Putamen (tissue), 1 donor: ENCODE measurements around the gene FOXM1.
"Not testable (repeated sequence)": the region's sequence is repeated elsewhere in the genome, so short reads cannot be mapped to it uniquely, and the experiment has no call there.

ENCODE experiments used
- DNase-seq: peaks from one replicate; pipeline ENCODE4 v3.0.0-alpha.2; 2016; ENCODE audit warnings: low spot score

FOXM1 gene

DNA sequence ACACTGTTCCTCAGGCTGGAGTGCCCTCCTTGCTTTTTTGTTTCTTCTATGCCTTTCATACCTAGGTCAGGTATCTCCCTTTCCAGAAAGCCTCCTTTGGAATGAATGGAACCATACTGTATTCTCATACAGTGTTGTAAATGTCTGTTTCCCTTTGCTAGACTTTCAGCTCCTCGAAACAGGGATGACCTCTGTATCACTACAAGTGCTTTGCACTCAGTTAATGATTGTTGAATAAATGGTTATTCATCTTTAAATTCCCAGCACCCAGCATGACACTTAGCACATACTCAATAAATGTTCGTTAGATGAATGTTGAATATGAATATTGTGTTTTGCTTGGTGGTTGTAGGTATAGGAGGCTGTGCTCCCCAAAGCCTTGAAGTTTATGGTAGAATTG, 7.8 kb upstream of the FOXM1 start:
- DNase-seq: no peak

DNA sequence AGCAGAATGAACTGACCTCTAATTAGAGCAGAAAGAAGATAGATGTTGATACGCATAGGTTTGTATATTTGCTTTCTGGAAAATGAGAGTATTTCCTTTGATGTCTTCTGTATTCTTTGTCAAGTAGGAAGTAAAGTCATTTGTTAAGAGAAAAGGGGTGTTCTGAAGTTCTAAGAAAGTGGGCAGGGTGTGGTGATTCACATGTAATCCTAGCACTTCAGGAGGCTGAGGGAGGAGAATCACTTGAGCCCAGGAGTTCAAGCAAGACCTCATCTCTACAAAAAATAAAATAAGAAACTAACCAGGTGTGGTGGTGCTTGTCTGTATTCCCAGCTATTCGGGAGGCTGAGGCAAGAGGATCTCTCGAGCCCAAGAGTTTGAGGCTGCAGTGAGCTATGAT, 2.9 kb upstream of the FOXM1 start:
- no peak for DNase-seq

DNA sequence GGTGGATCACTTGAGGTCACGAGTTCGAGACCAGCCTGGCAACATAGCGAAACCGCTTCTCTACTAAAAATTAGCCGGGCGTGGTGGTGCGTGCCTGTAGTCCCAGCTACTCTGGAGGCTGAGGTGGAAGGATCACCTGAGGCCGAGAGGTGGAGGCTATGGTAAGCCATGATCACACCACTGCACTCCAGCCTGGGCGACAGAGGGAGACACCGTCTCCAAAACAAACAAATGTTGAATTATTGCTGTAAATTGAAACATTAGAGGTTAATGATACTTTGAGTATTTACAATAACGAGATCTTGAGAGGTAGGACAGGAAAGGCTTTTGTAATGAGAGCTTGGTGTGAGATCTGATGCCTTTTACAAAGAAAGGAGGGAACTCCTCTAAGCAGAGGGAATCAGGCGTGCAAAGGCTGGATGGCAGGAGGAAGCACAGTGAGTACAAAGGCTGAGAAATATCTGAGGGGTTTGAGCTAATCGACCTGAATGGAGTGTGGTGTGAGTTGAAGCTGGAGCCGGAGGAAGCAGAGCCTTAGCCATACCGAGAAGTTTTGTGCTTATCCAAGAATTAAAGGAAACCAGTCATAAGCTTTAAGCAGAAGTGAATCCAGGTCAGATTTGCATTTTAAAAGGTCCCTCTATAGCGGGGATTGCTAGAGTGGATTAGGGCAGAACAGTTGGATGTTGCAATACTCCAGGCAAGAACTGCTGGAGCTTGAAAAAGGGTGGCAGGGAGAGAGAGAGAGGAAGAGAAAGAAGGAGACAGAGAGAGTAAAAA, 1.2 kb upstream of the FOXM1 start:
- DNase-seq: no peak

GRCh38 chr12:2876431-2877046, 435 bp downstream of the FOXM1 start:
- no peak for DNase-seq

DNA sequence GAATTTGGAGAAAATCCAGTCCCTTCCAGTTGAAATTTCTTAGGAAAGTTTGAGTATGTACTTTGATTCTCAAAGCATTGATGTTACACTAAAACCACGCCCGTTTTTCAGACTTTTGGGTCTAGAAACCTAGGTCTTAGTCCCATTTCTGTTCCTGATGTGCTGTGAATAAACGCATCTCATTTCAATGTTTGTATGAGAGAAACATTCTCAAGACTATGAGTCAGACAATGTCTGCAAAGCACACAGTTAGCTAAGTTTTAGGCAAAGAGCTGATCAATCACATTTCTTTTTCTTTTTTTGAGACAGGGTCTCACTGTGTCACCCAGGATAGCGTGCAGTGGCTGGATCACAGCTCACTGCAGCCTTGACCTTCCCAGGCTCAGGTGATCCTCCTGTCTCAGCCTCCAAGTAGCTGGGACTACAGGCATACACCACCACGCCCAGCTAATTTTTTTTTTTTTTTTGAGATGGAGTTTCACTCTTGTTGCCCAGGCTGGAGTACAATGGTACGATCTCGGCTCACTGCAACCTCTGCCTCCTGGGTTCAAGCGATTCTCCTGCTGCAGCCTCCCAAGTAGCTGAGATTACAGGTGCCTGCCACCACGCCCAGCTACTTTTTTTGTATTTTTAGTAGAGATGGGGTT, 7.9 kb downstream of the FOXM1 start:
- DNase-seq: not testable (repeated sequence)

- no peak for DNase-seq
Measured at GRCh38 chr12:2864198-2864597, 12.8 kb downstream of the FOXM1 start.

- not testable (repeated sequence) for DNase-seq
Measured at GRCh38 chr12:2863402-2863801, 13.6 kb downstream of the FOXM1 start.

- no peak for DNase-seq
Measured at GRCh38 chr12:2862876-2863275, 14.1 kb downstream of the FOXM1 start.

- DNase-seq: no peak
Measured at GRCh38 chr12:2860170-2860569, 16.8 kb downstream of the FOXM1 start.

DNA sequence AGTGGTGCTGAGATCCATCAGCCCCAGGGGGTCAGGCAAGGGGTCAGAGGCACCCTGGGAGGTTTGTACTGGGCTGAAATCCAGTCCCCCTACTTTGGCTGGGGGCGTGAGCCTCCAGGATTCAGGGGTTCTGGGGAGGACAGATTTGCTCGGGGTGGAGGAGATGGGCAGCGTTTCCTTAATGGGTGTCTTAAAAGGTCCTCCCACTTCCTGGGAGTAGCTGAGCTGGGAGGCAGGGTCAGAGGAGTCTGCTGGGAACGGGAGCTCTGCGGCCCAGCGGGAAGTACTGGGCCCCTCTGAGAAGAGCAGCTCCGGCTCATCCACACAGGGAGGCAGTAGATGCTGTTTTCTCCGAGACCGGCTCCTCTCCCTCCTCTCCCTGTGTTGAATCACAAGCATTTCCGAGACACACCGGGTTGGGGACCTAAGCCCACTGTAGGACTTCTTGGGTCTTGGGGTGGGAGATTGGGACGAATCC, 18.0 kb downstream of the FOXM1 start:
- no peak for DNase-seq

DNA sequence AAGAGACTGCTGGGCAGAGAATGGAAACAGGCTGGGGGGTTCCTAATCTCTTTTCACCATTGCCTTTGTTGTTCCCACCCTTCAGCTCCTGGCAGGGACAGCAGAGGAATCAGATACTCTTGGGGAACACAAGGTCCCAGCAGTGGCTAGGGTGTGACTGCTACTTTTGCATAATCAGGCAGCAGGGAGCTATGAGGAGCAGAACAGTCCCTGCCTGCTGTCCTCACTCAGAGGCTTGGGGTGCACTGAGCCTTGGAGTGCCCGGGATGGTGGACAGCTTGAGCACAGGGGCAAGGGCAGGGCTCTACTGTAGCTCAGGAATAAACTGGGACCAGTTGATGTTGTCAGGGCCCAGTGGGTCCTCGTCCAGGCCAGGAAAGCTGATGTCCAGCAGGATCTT, 18.6 kb downstream of the FOXM1 start:
- no peak for DNase-seq

GRCh38 chr12:2857576-2857975, 19.4 kb downstream of the FOXM1 start:
- DNase-seq: no peak

DNA sequence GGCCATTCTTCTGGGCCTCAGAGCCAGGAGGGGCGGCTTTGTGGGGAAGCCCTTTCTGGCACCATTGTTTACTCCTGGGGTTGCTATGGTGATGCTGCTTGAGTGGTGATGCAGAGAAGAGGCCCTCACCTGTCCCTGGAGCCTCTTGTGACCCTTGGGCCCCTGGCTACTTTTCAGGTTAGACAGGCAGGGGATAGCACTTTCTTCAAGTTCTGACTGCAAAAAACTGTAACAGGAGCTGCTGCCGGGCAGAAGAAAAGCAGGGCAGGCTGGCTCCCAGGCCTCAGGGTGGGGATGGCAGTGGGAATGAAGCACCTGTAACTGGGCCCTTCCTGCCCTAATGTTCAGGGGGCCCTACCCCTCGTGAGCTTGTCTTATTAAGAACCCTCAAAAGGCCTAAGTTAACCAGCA, 19.9 kb downstream of the FOXM1 start, which contains the start of gene TEX52:
TSS of gene TEX52 (minus strand) at position 19 of the 411 bp plus-strand sequence. CDS start at position 6, 13 bp downstream.
- no peak for DNase-seq

GRCh38 chr12:2856051-2856450, 20.9 kb downstream of the FOXM1 start:
- no peak for DNase-seq

GRCh38 chr12:2855546-2855945, 21.4 kb downstream of the FOXM1 start:
- no peak for DNase-seq

DNA sequence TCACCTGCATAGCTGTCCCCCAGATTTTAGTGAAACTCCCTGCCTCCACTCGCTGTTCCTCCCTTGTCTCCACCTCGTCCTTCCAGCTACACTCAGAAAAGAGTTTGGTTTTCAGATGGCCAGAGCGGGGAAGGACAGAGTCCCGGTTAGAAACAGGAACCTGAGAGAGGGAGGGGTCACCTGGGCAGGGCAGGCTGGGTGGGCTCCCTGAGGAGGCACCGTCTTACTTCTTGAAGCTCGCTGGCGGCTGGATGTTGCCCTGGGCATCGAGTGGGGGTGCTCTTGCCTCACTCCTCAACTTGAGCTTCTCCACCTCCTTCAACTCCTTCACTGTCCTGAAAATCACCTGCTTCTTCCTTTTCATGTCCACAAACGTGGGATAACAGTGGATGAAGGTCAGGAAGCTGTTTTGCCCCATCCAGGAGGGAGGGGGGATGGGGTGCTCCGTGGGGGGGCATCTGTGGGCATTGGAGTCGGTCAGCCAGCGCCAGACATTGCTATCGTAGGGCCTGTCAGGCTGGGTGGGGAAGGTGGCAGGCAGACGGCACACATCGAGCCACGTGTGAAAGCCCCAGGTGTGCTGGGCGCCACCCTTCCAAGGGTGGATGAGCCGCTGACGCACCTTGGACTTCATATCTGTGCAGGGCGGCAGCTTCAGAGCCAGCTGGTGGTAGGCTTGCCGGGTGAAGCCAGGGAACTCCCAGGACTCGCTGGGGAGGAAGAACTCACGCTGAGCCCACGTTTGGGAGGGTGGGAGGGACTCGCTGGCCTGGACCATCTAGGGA, 22.1 kb downstream of the FOXM1 start:
- no peak for DNase-seq

GRCh38 chr12:2853626-2854025, 23.3 kb downstream of the FOXM1 start:
- DNase-seq: peak; percentile 68

- no peak for DNase-seq
Measured at GRCh38 chr12:2851931-2852330, 25.0 kb downstream of the FOXM1 start.

GRCh38 chr12:2845280-2845679, 31.7 kb downstream of the FOXM1 start:
- no peak for DNase-seq

GRCh38 chr12:2844786-2845185, 32.2 kb downstream of the FOXM1 start:
- DNase-seq: no peak

DNA sequence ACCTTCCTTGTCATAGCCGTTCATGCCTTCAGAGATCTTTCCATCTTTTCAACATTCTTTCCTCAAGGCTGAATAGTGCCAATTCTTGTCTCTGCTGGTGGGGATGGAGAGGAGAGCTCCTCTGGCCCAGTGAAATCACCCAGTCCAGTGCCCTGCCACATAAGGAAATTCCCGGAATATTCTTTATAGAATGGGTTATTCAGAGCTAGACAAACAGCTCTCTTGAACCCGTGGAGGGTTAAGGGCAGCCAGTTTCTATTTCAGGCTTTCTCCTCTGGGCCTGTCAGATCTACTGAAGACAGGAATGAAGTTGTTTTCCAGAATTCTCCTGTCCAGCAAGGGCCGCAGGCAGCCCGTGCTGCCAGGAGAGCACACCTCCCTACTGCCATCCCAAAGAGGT, 34.0 kb downstream of the FOXM1 start:
- no peak for DNase-seq

DNA sequence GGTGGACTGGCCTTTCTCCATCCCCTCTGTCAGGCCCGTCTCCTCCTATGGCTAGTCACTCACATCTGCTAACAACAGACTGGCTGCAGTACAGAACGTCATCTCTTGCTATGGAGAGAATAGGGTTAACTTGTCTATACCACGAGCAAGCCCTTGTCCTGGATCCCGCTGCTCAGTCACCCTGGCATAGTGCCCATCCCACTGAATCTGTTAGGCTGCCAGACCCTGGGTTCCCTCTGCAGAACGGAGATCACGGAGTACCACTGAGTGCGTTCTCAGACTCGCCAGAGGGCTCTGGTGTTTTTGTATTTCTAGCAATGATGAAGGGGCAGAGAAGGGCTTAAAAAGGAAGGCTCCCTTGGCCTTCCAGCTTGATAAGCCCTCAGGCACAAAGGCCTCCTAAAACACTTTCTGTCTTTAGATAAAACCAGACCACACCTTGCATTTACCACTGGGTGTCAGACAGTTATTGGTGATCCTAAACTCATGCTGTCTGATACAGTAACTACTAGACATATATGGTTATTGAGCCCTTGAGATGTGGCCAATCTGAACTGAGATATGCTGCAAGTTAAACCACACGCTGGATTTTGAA, 35.8 kb downstream of the FOXM1 start:
- DNase-seq: no peak
